Stimulated activated effector memory CD8-positive, alpha-beta T cell treated with anti-CD3 and anti-CD28 coated beads, Interleukin-12 subunit alpha, Interleukin-12 subunit beta, amount 100 ng/mL, for 72 hours (primary cell): ENCODE measurements around the gene CSNK2A2.

Experiments used
- ATAC-seq: fragments of 150-1000 bp; cut with Tn5 transposase; 2 replicates; pipeline ENCODE4 v1.10.0; 2021
- DNase-seq, 2 donors: peaks; one replicate each; pipeline ENCODE4 v3.0.0; 2021 to 2022; ENCODE audit warnings: low spot score in 2 of 2
- H3K27ac Mint-ChIP-seq: one replicate; pipeline ENCODE4 v1.8.0; 2022; ENCODE audit warnings: mild to moderate bottlenecking, mixed read lengths
- H3K36me3 Mint-ChIP-seq: one replicate; pipeline ENCODE4 v1.8.0; 2022; ENCODE audit warnings: mild to moderate bottlenecking, mixed read lengths
- H3K4me1 Mint-ChIP-seq: one replicate; pipeline ENCODE4 v1.8.0; 2022; ENCODE audit warnings: mixed read lengths
- H3K4me3 Mint-ChIP-seq: one replicate; pipeline ENCODE4 v1.8.0; 2022; ENCODE audit warnings: mild to moderate bottlenecking, mixed read lengths
- H3K9me3 Mint-ChIP-seq: one replicate; pipeline ENCODE4 v1.8.0; 2022; ENCODE audit warnings: mixed read lengths

Gene CSNK2A2

DNA sequence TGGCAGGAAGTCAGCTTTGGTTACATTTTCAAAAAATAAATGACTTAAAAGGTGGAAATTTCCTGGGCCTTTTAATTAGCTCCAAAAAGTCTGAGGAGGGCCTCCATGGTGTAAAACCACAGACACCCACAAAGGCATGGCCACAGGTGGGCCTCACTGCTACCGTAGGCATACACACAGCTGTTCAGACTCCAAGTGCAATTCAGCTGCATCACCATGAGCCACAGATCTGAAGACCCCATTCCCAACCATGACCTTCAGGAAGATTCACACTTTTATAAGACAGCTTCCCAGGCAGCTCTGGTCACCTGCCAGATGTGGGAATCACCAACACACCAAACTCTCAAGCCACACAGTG, 20.6 kb downstream of the CSNK2A2 start:
- ATAC-seq (peak; percentile 88), DNase-seq (no peak)
- Mint-ChIP-seq H3K36me3 (peaks cover 85% of the 10 kb centered on the region), H3K4me1 (peaks cover 23% of the 10 kb centered on the region), H3K4me3 (peak overlapping the region; percentile 17), H3K9me3 (no peaks in the 10 kb centered on the region), H3K27ac (peak overlapping the region; percentile 86)

- no peak for DNase-seq
- ATAC-seq = peak; percentile 87
- Mint-ChIP-seq H3K4me3 (peak overlapping the region; percentile 17), H3K9me3 (no peaks in the 10 kb centered on the region), H3K4me1 (peaks cover 23% of the 10 kb centered on the region), H3K36me3 (peaks cover 84% of the 10 kb centered on the region), H3K27ac (peak overlapping the region; percentile 86)
Observed at GRCh38 chr16:58176608-58177352, 21.1 kb downstream of the CSNK2A2 start.

DNA sequence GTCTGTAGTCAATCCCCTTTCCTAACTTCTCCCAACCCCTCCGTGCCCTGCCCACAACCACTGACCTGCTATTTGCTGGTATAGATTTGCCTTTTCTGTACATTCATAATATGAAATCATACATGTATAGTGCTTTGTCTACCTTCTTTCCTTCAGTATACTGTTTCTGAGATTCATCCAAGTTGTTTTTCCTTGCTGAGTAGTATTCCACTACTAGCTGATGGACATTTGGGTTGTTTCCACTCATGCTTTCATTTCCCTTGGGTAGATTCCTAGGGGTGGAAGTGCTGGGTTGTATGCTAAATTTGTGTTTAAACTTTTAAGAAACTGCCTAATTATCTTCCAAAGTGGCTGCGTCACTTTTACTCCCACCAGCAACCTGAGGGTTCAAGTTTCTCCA, 27.7 kb downstream of the CSNK2A2 start:
- Mint-ChIP-seq H3K4me1 (no peaks in the 10 kb centered on the region), H3K4me3 (no peak overlapping the region), H3K9me3 (no peaks in the 10 kb centered on the region), H3K36me3 (peaks cover 95% of the 10 kb centered on the region), H3K27ac (no peak overlapping the region)
- DNase-seq (no peak), ATAC-seq (no peak)

- Mint-ChIP-seq H3K4me3 (no peak overlapping the region), H3K36me3 (peaks cover 66% of the 10 kb centered on the region), H3K4me1 (peaks cover 3% of the 10 kb centered on the region), H3K9me3 (no peaks in the 10 kb centered on the region), H3K27ac (peak overlapping the region; percentile 75)
- DNase-seq (no peak), ATAC-seq (peak; percentile 88)
Observed at GRCh38 chr16:58160855-58161254, 37.1 kb downstream of the CSNK2A2 start.

DNA sequence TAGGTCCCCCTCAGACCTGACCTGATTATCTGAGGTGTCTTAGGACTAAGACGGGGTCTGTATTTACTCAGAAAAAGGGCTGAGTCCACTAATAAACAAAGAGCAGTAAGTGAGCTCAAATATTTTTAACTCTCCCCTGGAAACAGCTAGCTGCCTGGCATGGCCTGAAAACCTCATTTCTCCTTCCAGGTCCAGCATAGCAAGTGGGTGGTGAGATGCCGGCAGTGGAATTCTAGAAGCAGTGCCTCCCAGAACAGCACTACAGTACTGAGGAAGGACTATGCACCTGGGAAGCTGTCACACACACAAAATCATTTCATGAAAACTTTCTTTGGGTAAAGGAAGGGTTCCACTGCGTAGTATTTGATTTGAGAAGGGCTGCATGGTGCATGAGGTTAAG, 39.2 kb downstream of the CSNK2A2 start:
- peaks cover 44% of the 10 kb centered on the region for H3K36me3 Mint-ChIP-seq
- DNase-seq (no peak), ATAC-seq (no peak)
- no peak overlapping the region for H3K4me3 Mint-ChIP-seq
- no peaks in the 10 kb centered on the region for H3K9me3 Mint-ChIP-seq
- H3K4me1 Mint-ChIP-seq = peaks cover 6% of the 10 kb centered on the region
- no peak overlapping the region for H3K27ac Mint-ChIP-seq

- no peaks in the 10 kb centered on the region for H3K9me3 Mint-ChIP-seq
- H3K4me3 Mint-ChIP-seq = no peak overlapping the region
- peaks cover 6% of the 10 kb centered on the region for H3K4me1 Mint-ChIP-seq
- H3K27ac Mint-ChIP-seq = no peak overlapping the region
- ATAC-seq (no peak), DNase-seq (no peak)
- peaks cover 38% of the 10 kb centered on the region for H3K36me3 Mint-ChIP-seq
Observed at GRCh38 chr16:58157951-58158540, 39.9 kb downstream of the CSNK2A2 start.

DNA sequence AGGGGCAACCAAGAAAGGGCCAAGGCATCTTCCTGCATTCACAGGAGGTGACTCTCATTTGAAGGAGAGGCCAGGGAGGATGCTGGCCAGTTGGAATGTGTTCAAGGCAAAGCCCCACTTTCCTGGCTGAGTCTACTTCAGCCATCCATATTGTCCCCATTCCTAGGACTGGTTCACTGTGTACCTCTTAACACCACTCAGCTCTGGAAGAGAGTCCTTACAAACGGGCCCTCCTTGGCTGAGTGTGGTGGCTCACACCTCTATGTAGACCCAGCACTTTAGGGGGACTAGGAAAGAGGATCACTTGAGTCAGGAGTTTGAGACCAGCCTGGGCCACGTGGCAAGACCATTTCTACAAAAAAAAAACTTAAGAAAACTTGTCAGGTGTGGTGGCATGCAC, 40.7 kb downstream of the CSNK2A2 start:
- Mint-ChIP-seq H3K9me3 (no peaks in the 10 kb centered on the region), H3K36me3 (peaks cover 30% of the 10 kb centered on the region), H3K27ac (no peak overlapping the region), H3K4me1 (peaks cover 6% of the 10 kb centered on the region), H3K4me3 (no peak overlapping the region)
- DNase-seq (no peak), ATAC-seq (no peak)

GRCh38 chr16:58155839-58156238, 42.1 kb downstream of the CSNK2A2 start:
- ATAC-seq (peak; percentile 49), DNase-seq (no peak)
- Mint-ChIP-seq H3K27ac (no peak overlapping the region), H3K4me1 (peaks cover 6% of the 10 kb centered on the region), H3K36me3 (peaks cover 16% of the 10 kb centered on the region), H3K4me3 (no peak overlapping the region), H3K9me3 (no peaks in the 10 kb centered on the region)

DNA sequence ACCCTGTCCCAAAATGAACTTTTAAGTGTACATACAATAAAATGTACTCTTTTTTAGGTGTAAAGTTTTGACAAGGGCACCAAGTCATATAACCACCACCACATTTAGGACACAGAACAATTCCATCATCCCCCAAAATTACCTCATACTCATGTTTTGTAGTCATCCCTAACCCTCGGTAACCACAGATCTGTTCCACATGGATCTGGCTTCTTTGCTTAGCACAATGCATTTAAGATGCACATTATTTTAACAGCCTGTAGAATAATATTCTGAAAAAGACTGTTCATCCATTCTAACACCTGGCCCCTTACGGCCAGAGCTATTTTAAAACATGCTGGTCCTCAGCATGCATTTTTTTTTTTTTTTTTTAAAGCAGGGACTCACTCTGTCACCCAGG, 43.6 kb downstream of the CSNK2A2 start:
- DNase-seq (no peak), ATAC-seq (no peak)
- H3K36me3 Mint-ChIP-seq = peaks cover under 1% of the 10 kb centered on the region
- no peaks in the 10 kb centered on the region for H3K9me3 Mint-ChIP-seq
- H3K4me1 Mint-ChIP-seq = peaks cover 6% of the 10 kb centered on the region
- H3K4me3 Mint-ChIP-seq = no peak overlapping the region
- no peak overlapping the region for H3K27ac Mint-ChIP-seq

GRCh38 chr16:58152246-58152868, 45.5 kb downstream of the CSNK2A2 start:
- no peaks in the 10 kb centered on the region for H3K9me3 Mint-ChIP-seq
- no peak for ATAC-seq
- no peaks in the 10 kb centered on the region for H3K36me3 Mint-ChIP-seq
- no peak overlapping the region for H3K27ac Mint-ChIP-seq
- H3K4me3 Mint-ChIP-seq = no peak overlapping the region
- H3K4me1 Mint-ChIP-seq = peaks cover 6% of the 10 kb centered on the region
- DNase-seq = no peak

- ATAC-seq (no peak), DNase-seq (no peak)
Observed at GRCh38 chr16:58148526-58148925, 49.4 kb downstream of the CSNK2A2 start.

GRCh38 chr16:58148099-58148498, 49.8 kb downstream of the CSNK2A2 start:
- Mint-ChIP-seq H3K4me3 (no peak overlapping the region), H3K9me3 (no peaks in the 10 kb centered on the region), H3K36me3 (no peaks in the 10 kb centered on the region), H3K4me1 (no peaks in the 10 kb centered on the region), H3K27ac (no peak overlapping the region)
- ATAC-seq = no peak
- DNase-seq = no peak

More at GRCh38 chr16:58148526-58148925, 49.4 kb downstream of the CSNK2A2 start:
- Mint-ChIP-seq H3K27ac (no peak overlapping the region), H3K9me3 (no peaks in the 10 kb centered on the region), H3K4me1 (no peaks in the 10 kb centered on the region), H3K4me3 (no peak overlapping the region), H3K36me3 (no peaks in the 10 kb centered on the region)

GRCh38 chr16:58138852-58139251, 59.1 kb downstream of the CSNK2A2 start:
- no peaks in the 10 kb centered on the region for H3K4me1 Mint-ChIP-seq
- ATAC-seq (no peak), DNase-seq (no peak)
- no peak overlapping the region for H3K27ac Mint-ChIP-seq
- peaks cover 10% of the 10 kb centered on the region for H3K9me3 Mint-ChIP-seq
- peaks cover 5% of the 10 kb centered on the region for H3K36me3 Mint-ChIP-seq
- no peak overlapping the region for H3K4me3 Mint-ChIP-seq

- Mint-ChIP-seq H3K4me3 (no peak overlapping the region), H3K27ac (no peak overlapping the region), H3K4me1 (no peaks in the 10 kb centered on the region), H3K36me3 (peaks cover 5% of the 10 kb centered on the region), H3K9me3 (peaks cover 10% of the 10 kb centered on the region)
- ATAC-seq = no peak
- no peak for DNase-seq
Observed at GRCh38 chr16:58137581-58137980, 60.3 kb downstream of the CSNK2A2 start.

DNA sequence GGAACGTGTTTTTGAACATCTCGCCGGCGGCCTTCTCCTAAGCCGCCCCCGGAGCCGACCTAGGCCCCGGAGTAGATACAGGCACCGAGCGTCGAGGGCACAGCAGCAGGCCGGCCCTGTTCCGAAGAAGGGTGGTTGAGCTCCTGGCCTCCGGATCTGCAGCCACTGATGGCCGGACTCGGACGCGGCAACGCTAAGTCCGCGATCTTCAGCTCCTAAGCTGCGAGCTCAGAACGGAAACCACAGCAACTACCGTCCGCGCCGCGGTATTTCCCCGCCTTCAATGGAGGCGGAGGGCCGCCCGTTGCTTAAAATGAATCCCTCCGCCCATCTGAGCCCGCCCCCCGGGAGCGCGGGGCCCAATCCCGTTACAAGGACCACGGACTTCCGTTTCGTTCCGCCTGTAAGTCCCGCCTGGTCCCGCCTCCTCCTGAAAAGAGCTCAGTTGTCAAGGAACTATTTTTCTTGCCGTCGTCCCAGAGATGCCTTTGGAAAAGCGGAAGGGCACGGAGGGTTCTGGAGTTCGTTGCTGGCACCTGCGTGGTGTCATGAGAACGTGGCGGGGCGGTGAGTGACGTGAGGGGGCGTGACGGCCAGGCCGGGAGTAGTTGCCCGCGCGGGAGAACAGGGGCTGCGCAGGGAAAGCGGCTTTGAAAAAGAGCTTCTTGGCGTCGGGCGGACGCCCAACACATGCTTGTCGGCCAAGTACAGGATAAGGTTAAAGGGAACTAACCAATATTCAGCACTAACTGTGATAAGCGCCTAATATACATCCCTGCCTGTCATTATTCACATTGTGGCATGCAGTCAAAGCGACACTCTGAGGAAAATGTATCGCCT, 68.6 kb downstream of the CSNK2A2 start, which contains the start of gene CFAP20:
Gene CFAP20 (minus strand): TSS at position 285 of the 840 bp plus-strand sequence. CDS start 266 bp downstream, at position 19.
- ATAC-seq (peak; percentile 95), DNase-seq (peak; percentile 88 to 96)
- Mint-ChIP-seq H3K4me3 (peak within 1 kb of the TSS; percentile 79), H3K27ac (peak within 1 kb of the TSS; percentile 88), H3K36me3 (peaks cover 10% of the 10 kb centered on the region), H3K9me3 (no peaks in the 10 kb centered on the region), H3K4me1 (peaks cover 31% of the 10 kb centered on the region)
